ENCODE results near the gene UBR4. TPM values are rescaled to one million over a fixed set of nuclear protein-coding genes. Genes with fewer than 3 reads are reported as not detected.
A peak's percentile ranks its signal among the peaks of the same experiment; 100 is the strongest.

Gene UBR4
- total and polyA plus RNA-seq, 7 donors, result 89.9 to 185 (median 118) TPM

DNA sequence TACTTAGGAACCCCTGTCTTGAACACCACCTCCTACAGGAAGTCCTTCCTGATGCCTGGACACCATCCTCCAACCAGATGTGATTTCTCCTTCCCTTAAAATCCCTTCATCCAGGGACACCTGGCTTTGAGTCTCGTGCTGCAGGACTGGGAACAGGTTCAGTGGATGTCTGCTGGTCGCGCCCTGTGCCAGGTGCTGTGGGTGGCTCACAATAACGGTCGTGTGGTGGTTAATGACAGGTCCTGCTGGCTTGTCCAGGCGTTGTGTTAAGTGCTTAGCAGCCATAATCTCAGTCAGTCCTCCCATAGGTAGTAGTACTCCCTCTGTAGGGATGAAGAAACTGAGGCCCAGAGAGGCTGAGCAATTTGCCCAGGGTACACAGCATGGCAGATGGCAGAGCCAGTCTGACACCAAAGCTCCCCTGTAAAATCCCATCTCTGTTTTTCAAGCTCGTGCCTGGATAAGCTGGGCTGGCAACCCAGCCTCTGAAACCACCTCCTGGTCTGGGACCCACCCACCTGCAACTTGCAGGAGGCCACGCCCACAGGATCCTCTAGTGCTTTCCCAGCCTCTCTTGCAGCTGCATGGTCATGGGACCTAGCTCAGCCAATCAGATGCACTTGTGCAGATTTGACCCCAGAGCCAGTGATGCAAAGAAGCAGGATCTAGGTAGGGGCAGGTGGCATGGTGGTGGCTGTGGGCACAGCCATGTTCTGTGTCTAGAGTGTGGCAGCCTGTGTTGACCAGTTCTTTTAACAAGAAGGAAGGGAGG lies 147.6 kb downstream of the UBR4 start:
- intact Hi-C loops (cut with DNase I), result no loop called here
- no peak for DNase-seq
- Histone ChIP-seq H3K4me3 (no peak overlapping the region), H3K27ac (no peak overlapping the region), H3K4me1 (no peaks in the 10 kb centered on the region), H3K9me3 (no peaks in the 10 kb centered on the region), H3K36me3 (ENCODE audit: insufficient read depth in 1 of 2, low read depth in 1 of 2) (no peaks in the 10 kb centered on the region), H3K27me3 (ENCODE audit: insufficient read depth in 3 of 3, low read length in 2 of 3) (peaks cover 0 to 13% (median 0%) of the 10 kb centered on the region in 3 donors)
- TF ChIP-seq, protein P1, sequence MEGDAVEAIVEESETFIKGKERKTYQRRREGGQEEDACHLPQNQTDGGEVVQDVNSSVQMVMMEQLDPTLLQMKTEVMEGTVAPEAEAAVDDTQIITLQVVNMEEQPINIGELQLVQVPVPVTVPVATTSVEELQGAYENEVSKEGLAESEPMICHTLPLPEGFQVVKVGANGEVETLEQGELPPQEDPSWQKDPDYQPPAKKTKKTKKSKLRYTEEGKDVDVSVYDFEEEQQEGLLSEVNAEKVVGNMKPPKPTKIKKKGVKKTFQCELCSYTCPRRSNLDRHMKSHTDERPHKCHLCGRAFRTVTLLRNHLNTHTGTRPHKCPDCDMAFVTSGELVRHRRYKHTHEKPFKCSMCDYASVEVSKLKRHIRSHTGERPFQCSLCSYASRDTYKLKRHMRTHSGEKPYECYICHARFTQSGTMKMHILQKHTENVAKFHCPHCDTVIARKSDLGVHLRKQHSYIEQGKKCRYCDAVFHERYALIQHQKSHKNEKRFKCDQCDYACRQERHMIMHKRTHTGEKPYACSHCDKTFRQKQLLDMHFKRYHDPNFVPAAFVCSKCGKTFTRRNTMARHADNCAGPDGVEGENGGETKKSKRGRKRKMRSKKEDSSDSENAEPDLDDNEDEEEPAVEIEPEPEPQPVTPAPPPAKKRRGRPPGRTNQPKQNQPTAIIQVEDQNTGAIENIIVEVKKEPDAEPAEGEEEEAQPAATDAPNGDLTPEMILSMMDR (IDR thresholded peaks at IDR 0.05), result no peak
- no peak for ATAC-seq
- 72 to 90% (median 77%) methylated on average over 8 of the region's 8 CpGs for WGBS, 3 donors

DNA sequence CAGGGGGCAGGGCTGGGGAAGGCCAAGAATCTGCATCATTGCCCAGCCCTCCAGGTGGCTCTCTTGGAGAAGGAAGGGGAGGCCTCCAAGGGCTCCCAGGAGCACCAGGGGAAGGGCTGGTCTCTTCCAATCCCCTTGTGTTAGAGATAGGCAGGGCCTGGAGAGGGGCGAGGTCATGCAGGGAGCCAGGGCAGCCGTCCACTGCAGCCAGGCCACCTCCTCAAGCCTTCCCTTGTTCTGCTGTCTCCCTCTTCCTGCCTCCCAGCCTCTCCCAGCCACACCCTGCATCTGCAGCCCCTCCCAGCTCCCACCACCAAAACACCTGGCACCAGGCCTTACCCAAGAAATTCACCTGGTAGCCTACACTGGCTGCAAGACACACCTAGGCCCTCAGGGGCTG lies 148.3 kb downstream of the UBR4 start:
- intact Hi-C loops (cut with DNase I), result no loop called here
- ATAC-seq, result no peak
- WGBS, 3 donors, result 60 to 86% (median 69%) methylated on average over 1 to 2 of the region's 2 CpGs

DNA sequence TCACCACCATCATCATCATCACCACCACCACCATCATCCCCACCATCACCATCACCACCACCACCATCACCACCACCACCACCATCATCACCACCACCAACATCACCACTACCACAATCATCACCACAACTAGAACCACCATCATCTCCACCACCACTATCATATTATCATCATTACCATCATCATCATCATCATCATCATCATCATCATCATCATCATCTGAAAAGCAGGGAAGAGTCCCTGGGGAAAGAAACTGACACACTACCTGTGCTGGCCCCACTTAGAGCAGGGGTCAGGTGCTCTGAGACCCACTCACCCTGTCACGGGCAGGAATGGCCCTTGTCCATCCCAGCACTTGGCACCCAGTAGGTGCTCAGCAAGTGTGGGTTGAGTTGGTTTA lies 148.7 kb downstream of the UBR4 start:
- H3K4me3 ChIP-seq, result no peak overlapping the region
- H3K36me3 ChIP-seq (ENCODE audit: insufficient read depth in 1 of 2, low read depth in 1 of 2), result no peaks in the 10 kb centered on the region
- intact Hi-C loops (cut with DNase I), result no loop called here
- TF ChIP-seq, protein P1 (IDR thresholded peaks at IDR 0.05), result no peak
- H3K9me3 ChIP-seq, result no peaks in the 10 kb centered on the region
- H3K27me3 ChIP-seq (ENCODE audit: insufficient read depth in 3 of 3, low read length in 2 of 3), result peaks cover 0 to 17% (median 0%) of the 10 kb centered on the region in 3 donors
- 96 to 100% (median 100%) methylated on average over 1 of the region's 1 CpG for WGBS, 3 donors
- no peak for DNase-seq
- no peak overlapping the region for H3K27ac ChIP-seq
- no peaks in the 10 kb centered on the region for H3K4me1 ChIP-seq
- ATAC-seq, result no peak

More for the DNA sequence above, 148.3 kb downstream of the UBR4 start:
- Histone ChIP-seq H3K27me3 (ENCODE audit: insufficient read depth in 3 of 3, low read length in 2 of 3) (peaks cover 0 to 13% (median 0%) of the 10 kb centered on the region in 3 donors), H3K4me1 (no peaks in the 10 kb centered on the region), H3K36me3 (ENCODE audit: insufficient read depth in 1 of 2, low read depth in 1 of 2) (no peaks in the 10 kb centered on the region), H3K27ac (no peak overlapping the region), H3K4me3 (no peak overlapping the region), H3K9me3 (no peaks in the 10 kb centered on the region)
- TF ChIP-seq, protein P1 (IDR thresholded peaks at IDR 0.05), result no peak
- DNase-seq, result no peak

DNA sequence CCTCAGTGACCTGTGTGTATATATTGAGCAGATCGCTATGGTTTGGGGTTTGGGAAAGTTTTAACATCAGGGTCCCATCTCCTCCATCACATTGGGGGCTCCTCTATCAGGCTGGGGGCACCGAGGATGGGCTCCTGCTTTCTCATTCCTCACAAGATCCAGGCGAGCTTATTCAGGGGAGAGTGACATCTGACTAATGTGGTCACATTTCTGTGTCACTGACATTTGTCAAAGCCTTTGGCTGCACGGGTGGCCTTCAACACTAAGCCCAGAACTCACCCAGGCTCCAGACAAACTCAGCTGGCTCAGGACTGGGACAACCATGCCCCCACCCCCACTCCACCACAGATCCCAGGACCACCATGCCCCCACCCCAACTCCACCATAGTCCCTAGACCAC lies 150.3 kb downstream of the UBR4 start:
- TF ChIP-seq, protein P1 (IDR thresholded peaks at IDR 0.05), result no peak
- intact Hi-C loops (cut with DNase I), result no loop called here
- H3K27me3 ChIP-seq (ENCODE audit: insufficient read depth in 3 of 3, low read length in 2 of 3), result peaks cover 0 to 33% (median 3%) of the 10 kb centered on the region in 3 donors
- ATAC-seq (no peak), DNase-seq (no peak)
- H3K9me3 ChIP-seq, result no peaks in the 10 kb centered on the region
- WGBS, 3 donors, result 58 to 61% (median 60%) methylated on average over 4 of the region's 4 CpGs
- H3K36me3 ChIP-seq (ENCODE audit: insufficient read depth in 1 of 2, low read depth in 1 of 2), result no peaks in the 10 kb centered on the region
- H3K4me3 ChIP-seq, result no peak overlapping the region
- no peaks in the 10 kb centered on the region for H3K4me1 ChIP-seq
- no peak overlapping the region for H3K27ac ChIP-seq

DNA sequence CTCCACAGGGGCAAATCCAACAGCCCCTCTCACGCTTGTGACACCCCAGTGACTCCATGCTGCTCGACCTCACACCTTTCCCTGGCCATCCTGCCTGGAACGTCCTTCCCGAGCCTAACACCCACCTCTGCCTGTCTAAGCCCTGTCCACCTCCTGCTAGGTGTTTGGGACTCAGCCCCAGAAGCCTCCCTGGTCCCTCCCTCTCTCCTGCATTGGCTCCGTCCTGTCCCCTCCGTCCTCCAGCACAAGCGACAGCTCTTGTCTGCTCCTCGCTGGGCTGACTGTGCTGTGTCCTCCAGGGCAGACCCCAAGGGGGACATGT lies 151.6 kb downstream of the UBR4 start:
- Histone ChIP-seq H3K36me3 (ENCODE audit: insufficient read depth in 1 of 2, low read depth in 1 of 2) (no peaks in the 10 kb centered on the region), H3K4me1 (no peaks in the 10 kb centered on the region), H3K4me3 (no peak overlapping the region), H3K27me3 (ENCODE audit: insufficient read depth in 3 of 3, low read length in 2 of 3) (peaks cover 0 to 46% (median 7%) of the 10 kb centered on the region in 3 donors), H3K9me3 (no peaks in the 10 kb centered on the region), H3K27ac (no peak overlapping the region)
- ATAC-seq (peak in 1 of 4 donors; percentile 4), DNase-seq (no peak)
- TF ChIP-seq, protein P1 (IDR thresholded peaks at IDR 0.05), result no peak
- intact Hi-C loops (cut with DNase I), result no loop called here
- 25 to 41% (median 33%) methylated on average over 8 of the region's 8 CpGs for WGBS, 3 donors

Data from psoas muscle (tissue), 8 donors.